ENCODE data around the gene FAM184B. TPM values are rescaled to one million over a fixed set of nuclear protein-coding genes. Genes with fewer than 3 reads are reported as not detected.

FAM184B gene
- total RNA-seq, 1 experiment from 2014 or later, result 0.17 TPM

DNA sequence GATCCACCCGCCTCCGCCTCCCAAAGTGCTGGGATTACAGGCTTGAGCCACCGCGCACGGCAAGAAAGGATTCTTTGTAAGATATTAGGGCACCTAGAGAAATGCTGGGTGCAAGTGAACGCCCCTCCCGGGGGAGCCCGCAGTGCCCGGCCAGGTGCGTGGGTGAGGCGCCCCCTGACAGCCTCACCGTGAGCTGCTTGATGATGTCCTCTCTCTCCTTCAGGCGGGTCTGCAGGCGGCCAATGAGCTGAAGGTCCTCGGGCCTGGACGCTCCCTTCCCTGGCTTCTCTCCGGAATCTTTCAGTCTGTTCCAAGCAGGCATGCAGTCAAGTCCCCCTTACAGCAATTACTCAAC is 145.1 kb downstream of the FAM184B start:
- ChIA-PET POLR2A (no interaction called here), CTCF (interaction anchor here (0.9 to 1.1 kb wide), 2 partner anchors 23 to 126 kb away, joined by 3 read pairs; no protein-coding TSS in a partner anchor)
- Mint-ChIP-seq H3K36me3 (peaks cover 36% of the 10 kb centered on the region), H3K9me3 (no peaks in the 10 kb centered on the region), H3K4me3 (no peak overlapping the region), H3K27me3 (ENCODE audit: low read depth) (no peaks in the 10 kb centered on the region), H3K4me1 (0 out of 2 replicates have a peak, but pooled peaks cover 3% of the 10 kb centered on the region), H3K27ac (peak overlapping the region; percentile 94)
- ATAC-seq (peak; percentile 46), DNase-seq (ENCODE audit: low spot score) (no peak)
- no peak for TF ChIP-seq ZNF219 (CRISPR knock-in tag; IDR thresholded peaks at IDR 0.05; ENCODE audit: borderline replicate concordance)

DNA sequence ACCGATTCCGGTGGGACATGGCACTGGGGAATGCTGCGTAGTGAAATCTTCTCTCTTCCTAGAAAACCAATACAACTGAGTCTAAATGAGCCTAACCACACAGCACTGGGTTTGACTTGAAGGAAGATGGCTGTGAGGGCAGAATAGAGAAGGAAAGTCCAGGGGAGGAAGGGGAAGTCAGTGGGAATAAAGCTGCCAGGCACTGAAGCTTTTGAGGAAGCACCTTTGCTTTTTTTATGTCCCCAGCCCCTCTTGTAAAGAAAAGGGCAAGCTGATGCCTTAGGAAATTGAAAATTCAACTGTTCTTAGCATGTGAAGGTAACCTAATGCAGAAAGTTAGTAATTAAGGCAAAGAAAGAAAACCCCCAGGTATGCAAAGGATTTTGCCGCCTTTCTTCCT is 146.4 kb downstream of the FAM184B start:
- Mint-ChIP-seq H3K27me3 (ENCODE audit: low read depth) (no peaks in the 10 kb centered on the region), H3K4me3 (no peak overlapping the region), H3K9me3 (no peaks in the 10 kb centered on the region), H3K36me3 (peaks cover 43% of the 10 kb centered on the region), H3K4me1 (0 out of 2 replicates have a peak, but pooled peaks cover 3% of the 10 kb centered on the region), H3K27ac (no peak overlapping the region)
- CTCF ChIA-PET, result no interaction called here
- ATAC-seq, result no peak
- no peak for DNase-seq (ENCODE audit: low spot score)
- no peak for TF ChIP-seq JUN (CRISPR knock-in tag; IDR thresholded peaks at IDR 0.05)
- no peak for TF ChIP-seq MXD4 (CRISPR knock-in tag; IDR thresholded peaks at IDR 0.05; ENCODE audit: borderline replicate concordance)
- no peak for TF ChIP-seq PREB (CRISPR knock-in tag; IDR thresholded peaks at IDR 0.05; ENCODE audit: borderline replicate concordance)
- TF ChIP-seq, protein P1, sequence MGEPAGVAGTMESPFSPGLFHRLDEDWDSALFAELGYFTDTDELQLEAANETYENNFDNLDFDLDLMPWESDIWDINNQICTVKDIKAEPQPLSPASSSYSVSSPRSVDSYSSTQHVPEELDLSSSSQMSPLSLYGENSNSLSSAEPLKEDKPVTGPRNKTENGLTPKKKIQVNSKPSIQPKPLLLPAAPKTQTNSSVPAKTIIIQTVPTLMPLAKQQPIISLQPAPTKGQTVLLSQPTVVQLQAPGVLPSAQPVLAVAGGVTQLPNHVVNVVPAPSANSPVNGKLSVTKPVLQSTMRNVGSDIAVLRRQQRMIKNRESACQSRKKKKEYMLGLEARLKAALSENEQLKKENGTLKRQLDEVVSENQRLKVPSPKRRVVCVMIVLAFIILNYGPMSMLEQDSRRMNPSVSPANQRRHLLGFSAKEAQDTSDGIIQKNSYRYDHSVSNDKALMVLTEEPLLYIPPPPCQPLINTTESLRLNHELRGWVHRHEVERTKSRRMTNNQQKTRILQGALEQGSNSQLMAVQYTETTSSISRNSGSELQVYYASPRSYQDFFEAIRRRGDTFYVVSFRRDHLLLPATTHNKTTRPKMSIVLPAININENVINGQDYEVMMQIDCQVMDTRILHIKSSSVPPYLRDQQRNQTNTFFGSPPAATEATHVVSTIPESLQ (CRISPR knock-in tag; IDR thresholded peaks at IDR 0.05), result no peak
- TF ChIP-seq, protein P2, sequence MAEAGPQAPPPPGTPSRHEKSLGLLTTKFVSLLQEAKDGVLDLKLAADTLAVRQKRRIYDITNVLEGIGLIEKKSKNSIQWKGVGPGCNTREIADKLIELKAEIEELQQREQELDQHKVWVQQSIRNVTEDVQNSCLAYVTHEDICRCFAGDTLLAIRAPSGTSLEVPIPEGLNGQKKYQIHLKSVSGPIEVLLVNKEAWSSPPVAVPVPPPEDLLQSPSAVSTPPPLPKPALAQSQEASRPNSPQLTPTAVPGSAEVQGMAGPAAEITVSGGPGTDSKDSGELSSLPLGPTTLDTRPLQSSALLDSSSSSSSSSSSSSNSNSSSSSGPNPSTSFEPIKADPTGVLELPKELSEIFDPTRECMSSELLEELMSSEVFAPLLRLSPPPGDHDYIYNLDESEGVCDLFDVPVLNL (CRISPR knock-in tag; IDR thresholded peaks at IDR 0.05; ENCODE audit: borderline replicate concordance, low read depth), result no peak
- no peak for TF ChIP-seq ESRRA (CRISPR knock-in tag; IDR thresholded peaks at IDR 0.05; ENCODE audit: borderline replicate concordance)
- TF ChIP-seq SOX15 (CRISPR knock-in tag; IDR thresholded peaks at IDR 0.05), result no peak
- TF ChIP-seq ZNF138 (CRISPR knock-in tag; conservative IDR thresholded peaks at IDR 0.05), result no peak
- TF ChIP-seq, protein P3, sequence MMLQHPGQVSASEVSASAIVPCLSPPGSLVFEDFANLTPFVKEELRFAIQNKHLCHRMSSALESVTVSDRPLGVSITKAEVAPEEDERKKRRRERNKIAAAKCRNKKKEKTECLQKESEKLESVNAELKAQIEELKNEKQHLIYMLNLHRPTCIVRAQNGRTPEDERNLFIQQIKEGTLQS (CRISPR knock-in tag; conservative IDR thresholded peaks at IDR 0.05), result no peak
- no peak for TF ChIP-seq RORB (CRISPR knock-in tag; IDR thresholded peaks at IDR 0.05)
- no peak for TF ChIP-seq ELF4 (CRISPR knock-in tag; IDR thresholded peaks at IDR 0.05; ENCODE audit: low read depth)
- no peak for TF ChIP-seq KAT7 (CRISPR knock-in tag; IDR thresholded peaks at IDR 0.05; ENCODE audit: borderline replicate concordance)
- TF ChIP-seq, protein P4, sequence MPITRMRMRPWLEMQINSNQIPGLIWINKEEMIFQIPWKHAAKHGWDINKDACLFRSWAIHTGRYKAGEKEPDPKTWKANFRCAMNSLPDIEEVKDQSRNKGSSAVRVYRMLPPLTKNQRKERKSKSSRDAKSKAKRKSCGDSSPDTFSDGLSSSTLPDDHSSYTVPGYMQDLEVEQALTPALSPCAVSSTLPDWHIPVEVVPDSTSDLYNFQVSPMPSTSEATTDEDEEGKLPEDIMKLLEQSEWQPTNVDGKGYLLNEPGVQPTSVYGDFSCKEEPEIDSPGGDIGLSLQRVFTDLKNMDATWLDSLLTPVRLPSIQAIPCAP (CRISPR knock-in tag; IDR thresholded peaks at IDR 0.05), result no peak
- no peak for TF ChIP-seq USF2 (CRISPR knock-in tag; IDR thresholded peaks at IDR 0.05)
- no peak for TF ChIP-seq TEAD4 (CRISPR knock-in tag; IDR thresholded peaks at IDR 0.05)
- POLR2A ChIA-PET, result no interaction called here

DNA sequence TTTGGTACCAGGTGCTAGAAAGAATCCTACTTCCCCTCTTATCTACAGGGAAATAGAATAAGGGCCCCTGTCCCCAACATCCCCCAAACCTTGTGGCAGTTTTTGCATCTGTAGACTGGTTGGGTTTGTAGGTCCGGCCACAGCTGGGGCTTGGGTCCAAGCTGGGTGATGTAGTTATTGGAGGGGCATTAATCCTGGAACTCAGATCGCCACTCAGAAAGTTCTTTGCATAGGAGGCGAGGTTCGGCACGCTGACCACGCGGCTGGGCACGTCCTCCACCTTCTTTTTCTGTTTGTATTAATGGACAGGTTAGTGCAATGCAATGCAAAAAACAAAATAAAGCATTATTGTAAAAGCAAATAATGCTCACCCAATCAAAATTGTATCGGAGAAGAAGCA is 147.8 kb downstream of the FAM184B start:
- Mint-ChIP-seq H3K9me3 (no peaks in the 10 kb centered on the region), H3K36me3 (peaks cover 54% of the 10 kb centered on the region), H3K4me3 (no peak overlapping the region), H3K4me1 (0 out of 2 replicates have a peak, but pooled peaks cover 3% of the 10 kb centered on the region), H3K27me3 (ENCODE audit: low read depth) (no peaks in the 10 kb centered on the region), H3K27ac (no peak overlapping the region)
- CTCF ChIA-PET, result no interaction called here
- POLR2A ChIA-PET, result no interaction called here
- no peak for ATAC-seq
- DNase-seq (ENCODE audit: low spot score), result no peak
- TF ChIP-seq ZNF219 (CRISPR knock-in tag; IDR thresholded peaks at IDR 0.05; ENCODE audit: borderline replicate concordance) (no peak), NR3C1 (CRISPR knock-in tag; conservative IDR thresholded peaks at IDR 0.05; ENCODE audit: low read depth) (no peak), ZNF317 (CRISPR knock-in tag; IDR thresholded peaks at IDR 0.05; ENCODE audit: borderline replicate concordance, low read depth) (no peak)
- TF ChIP-seq, protein P5, sequence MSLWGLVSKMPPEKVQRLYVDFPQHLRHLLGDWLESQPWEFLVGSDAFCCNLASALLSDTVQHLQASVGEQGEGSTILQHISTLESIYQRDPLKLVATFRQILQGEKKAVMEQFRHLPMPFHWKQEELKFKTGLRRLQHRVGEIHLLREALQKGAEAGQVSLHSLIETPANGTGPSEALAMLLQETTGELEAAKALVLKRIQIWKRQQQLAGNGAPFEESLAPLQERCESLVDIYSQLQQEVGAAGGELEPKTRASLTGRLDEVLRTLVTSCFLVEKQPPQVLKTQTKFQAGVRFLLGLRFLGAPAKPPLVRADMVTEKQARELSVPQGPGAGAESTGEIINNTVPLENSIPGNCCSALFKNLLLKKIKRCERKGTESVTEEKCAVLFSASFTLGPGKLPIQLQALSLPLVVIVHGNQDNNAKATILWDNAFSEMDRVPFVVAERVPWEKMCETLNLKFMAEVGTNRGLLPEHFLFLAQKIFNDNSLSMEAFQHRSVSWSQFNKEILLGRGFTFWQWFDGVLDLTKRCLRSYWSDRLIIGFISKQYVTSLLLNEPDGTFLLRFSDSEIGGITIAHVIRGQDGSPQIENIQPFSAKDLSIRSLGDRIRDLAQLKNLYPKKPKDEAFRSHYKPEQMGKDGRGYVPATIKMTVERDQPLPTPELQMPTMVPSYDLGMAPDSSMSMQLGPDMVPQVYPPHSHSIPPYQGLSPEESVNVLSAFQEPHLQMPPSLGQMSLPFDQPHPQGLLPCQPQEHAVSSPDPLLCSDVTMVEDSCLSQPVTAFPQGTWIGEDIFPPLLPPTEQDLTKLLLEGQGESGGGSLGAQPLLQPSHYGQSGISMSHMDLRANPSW (CRISPR knock-in tag; conservative IDR thresholded peaks at IDR 0.05; ENCODE audit: low read depth), result no peak

Measured in WTC11 (cell line).